ENCODE data around the gene STK39.

- TF ChIP-seq CTCF (IDR thresholded peaks at IDR 0.05), result no peak
- no peak for TF ChIP-seq POLR2A (IDR thresholded peaks at IDR 0.05)
- TF ChIP-seq POLR2AphosphoS5 (IDR thresholded peaks at IDR 0.05), result no peak
Measured at GRCh38 chr2:168076731-168077130, 170.7 kb downstream of the STK39 start.
